Umbilical cord (tissue), 2 donors: ENCODE results near the gene GTF3C5. TPM values are rescaled to one million over a fixed set of nuclear protein-coding genes. Genes with fewer than 3 reads are reported as not detected.

ENCODE experiments used
- DNase-seq: peaks from one replicate; pipeline ENCODE4 v3.0.0-alpha.2; 2015; ENCODE audit warnings: low spot score
- total RNA-seq: library from RNA; depleted of rRNA; stranded (reverse); fragments of >200 nt; gene quantifications from one replicate; pipeline ENCODE4 v1.2.3, GENCODE V29; 2014; ENCODE audit warnings: low replicate concordance; ENCODE audit not compliant: insufficient read depth

The GTF3C5 gene
- total RNA-seq, 1 donor from 2014 or later = 15.4 TPM

GRCh38 chr9:133107245-133107722 lies 76.5 kb downstream of the GTF3C5 start:
- no peak for DNase-seq

Other genes with a start within 250 kb of the GTF3C5 start
- gene AK8, start 152.7 kb upstream of the GTF3C5 start, total RNA-seq = 0.48 TPM
- 3.1 TPM for gene SPACA9, start 152.1 kb upstream of the GTF3C5 start, total RNA-seq
- gene TSC1, start 86.4 kb upstream of the GTF3C5 start, total RNA-seq = 36.4 TPM
- gene GFI1B, start 52.3 kb upstream of the GTF3C5 start, total RNA-seq = 0.48 TPM
- gene CEL, start 31.0 kb downstream of the GTF3C5 start, total RNA-seq = not detected
- gene RALGDS, start 90.2 kb downstream of the GTF3C5 start, total RNA-seq = 21.9 TPM
- 18.3 TPM for gene GBGT1, start 132.9 kb downstream of the GTF3C5 start, total RNA-seq
- not detected for gene OBP2B, start 178.3 kb downstream of the GTF3C5 start, total RNA-seq
- 0.48 TPM for gene ABO, start 244.2 kb downstream of the GTF3C5 start, total RNA-seq